ENCODE measurements around the gene MAP7D3. TPM values are rescaled to one million over a fixed set of nuclear protein-coding genes. Genes with fewer than 3 reads are reported as not detected.

Gene MAP7D3
- total RNA-seq, 4 donors from 2014 or later: 27.5 to 42.5 (median 35.7) TPM

- TF ChIP-seq CTCF (IDR thresholded peaks at IDR 0.05; ENCODE audit: low read depth): no peak
Measured at GRCh38 chrX:136250191-136251040, 784 bp downstream of the MAP7D3 start.

GRCh38 chrX:136246201-136246600, 5.0 kb downstream of the MAP7D3 start:
- no peak for TF ChIP-seq CTCF (IDR thresholded peaks at IDR 0.05; ENCODE audit: low read depth)

- no peak for TF ChIP-seq CTCF (IDR thresholded peaks at IDR 0.05; ENCODE audit: low read depth)
Measured at GRCh38 chrX:136237074-136237473, 14.1 kb downstream of the MAP7D3 start.

GRCh38 chrX:136228839-136229207, 22.4 kb downstream of the MAP7D3 start:
- no peak for TF ChIP-seq CTCF (IDR thresholded peaks at IDR 0.05; ENCODE audit: low read depth)

- no peak for TF ChIP-seq CTCF (IDR thresholded peaks at IDR 0.05; ENCODE audit: low read depth)
Measured at GRCh38 chrX:136227948-136228838, 23.0 kb downstream of the MAP7D3 start.

- no peak for TF ChIP-seq CTCF (IDR thresholded peaks at IDR 0.05; ENCODE audit: low read depth)
Measured at GRCh38 chrX:136227074-136227473, 24.1 kb downstream of the MAP7D3 start.
